Activated CD4-positive, CD25-positive, alpha-beta regulatory T cell (primary cell): Measurements from ENCODE around the gene MLF1.
A peak's percentile ranks its signal among the peaks of the same experiment; 100 is the strongest.
"Not testable (repeated sequence)": the region's sequence is repeated elsewhere in the genome, so short reads cannot be mapped to it uniquely, and the experiment has no call there.

Experiments used
- DNase-seq, 4 experiments: peaks; one replicate each; lab custom pipeline; 2025; lab: John Stamatoyannopoulos, UW

The MLF1 gene, protein sequence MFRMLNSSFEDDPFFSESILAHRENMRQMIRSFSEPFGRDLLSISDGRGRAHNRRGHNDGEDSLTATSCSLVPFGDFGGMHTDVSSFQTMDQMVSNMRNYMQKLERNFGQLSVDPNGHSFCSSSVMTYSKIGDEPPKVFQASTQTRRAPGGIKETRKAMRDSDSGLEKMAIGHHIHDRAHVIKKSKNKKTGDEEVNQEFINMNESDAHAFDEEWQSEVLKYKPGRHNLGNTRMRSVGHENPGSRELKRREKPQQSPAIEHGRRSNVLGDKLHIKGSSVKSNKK

GRCh38 chr3:158570999-158571702, at the start of gene MLF1:
TSS of gene MLF1 (plus strand) at chr3:158571194. CDS start at chr3:158571301, 107 bp downstream.
- DNase-seq = peak; percentile 40 to 57 (median 44)

DNA sequence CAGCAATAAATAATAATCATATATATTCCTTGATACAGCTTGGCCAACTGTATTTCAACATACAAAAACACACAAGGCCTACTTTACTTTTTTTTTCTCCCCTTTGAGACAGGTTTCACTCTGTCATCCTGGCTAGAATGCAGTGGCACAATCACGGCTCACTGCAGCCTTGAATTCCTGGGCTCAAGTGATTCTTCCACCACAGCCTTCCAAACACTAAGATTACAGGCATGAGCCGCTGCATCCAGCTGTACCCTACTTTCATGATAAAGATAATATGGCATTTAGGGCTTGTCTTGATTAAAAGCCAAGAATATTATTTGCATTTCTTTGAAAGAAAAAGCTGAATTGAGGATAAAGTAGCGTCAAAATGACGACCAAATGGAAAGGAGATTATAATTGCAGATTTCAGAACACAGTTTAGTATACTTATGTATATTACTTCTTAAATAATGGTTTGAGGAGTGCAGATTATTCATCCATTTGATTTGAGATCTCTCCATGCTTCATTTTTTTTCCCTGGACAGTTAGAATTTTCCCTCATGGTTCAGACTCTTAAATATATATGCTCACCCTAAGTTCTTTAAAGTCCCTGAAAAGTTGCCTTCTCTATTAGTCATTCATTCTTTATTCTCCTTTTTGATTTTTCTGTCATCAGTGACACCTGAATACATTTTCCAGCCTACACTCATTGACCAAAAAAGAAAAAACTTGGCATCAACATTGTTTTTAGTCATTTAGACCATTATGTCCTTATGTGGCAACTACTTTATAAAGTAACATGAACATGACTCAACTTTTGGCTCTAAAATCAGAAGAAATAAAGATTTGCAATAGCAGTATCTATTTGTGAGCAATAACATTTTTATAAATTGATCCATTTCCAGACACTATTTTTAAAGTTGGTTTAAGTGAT, 48.5 kb upstream of the MLF1 start:
- DNase-seq = no peak

DNA sequence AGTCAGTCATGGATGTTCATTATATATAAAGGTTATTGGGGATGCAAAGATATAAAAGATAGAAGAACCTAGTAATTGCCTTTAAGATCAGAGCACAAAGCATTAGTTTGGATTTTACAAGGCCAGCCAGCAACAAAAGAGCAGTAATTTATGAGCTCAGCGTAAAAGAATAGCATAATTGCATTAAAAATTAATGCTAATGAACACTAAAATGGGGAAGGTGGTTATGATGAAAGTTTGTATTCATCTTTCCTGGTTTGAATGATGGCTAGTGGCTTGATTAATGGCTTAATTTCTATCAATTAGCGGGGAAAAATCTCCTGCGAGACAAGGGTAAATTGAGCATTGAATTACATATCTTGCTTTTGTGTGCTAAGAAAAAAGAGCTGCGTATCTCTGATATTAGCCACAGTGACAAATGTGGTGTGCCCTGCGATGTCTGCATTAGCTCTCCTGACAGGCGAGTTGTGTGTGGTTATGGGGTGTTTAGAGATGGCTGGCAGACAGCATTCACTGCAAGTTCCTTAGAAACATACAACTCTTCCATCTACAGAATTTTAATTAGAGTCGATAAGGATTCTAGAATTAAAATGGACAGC, 42.8 kb upstream of the MLF1 start:
- no peak for DNase-seq

DNA sequence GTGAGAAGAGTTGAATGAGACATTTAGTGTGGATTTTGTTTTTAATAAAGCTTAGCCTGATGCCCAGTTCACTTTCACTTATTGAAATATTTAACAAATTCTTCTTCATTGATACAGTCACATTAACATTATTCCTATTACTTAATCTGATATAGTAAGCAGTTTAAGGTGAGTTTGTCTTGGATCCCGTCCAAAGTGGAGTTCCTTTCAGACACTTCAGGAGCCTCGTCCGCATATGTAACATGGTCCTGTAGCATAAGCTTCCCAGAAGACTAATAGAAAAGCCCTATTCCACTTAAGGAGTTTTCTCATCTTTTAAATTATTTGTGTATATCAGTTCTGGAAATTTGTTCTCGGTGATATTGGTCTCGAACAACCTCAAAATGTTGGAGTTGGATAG, 39.7 kb upstream of the MLF1 start:
- no peak for DNase-seq

GRCh38 chr3:158532099-158532734, 38.8 kb upstream of the MLF1 start:
- no peak for DNase-seq

- no peak for DNase-seq
Measured at GRCh38 chr3:158535918-158536317, 35.1 kb upstream of the MLF1 start.

GRCh38 chr3:158539414-158540014, 31.5 kb upstream of the MLF1 start:
- DNase-seq = peak in 3 of 4 experiments; percentile 2 to 25 (median 6)

DNA sequence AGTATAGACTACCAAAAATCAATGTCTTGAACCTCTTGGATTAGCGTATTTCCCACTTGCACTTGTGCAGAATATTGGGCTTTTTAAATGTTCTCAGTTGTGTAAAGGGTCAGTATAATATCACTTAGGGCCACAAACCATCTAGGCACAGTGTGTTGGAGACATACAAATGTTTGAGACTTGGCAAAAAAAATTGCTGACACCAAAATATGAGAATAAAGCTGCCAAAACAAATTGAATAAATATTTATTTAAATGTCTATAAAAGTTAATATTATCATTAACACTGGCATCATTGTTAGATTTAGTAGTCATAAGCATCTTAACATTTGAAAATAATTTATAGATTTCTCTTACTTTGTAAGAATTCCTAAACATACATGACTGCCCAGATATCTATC, 30.9 kb upstream of the MLF1 start:
- DNase-seq = no peak

- DNase-seq = no peak
Measured at GRCh38 chr3:158548691-158549090, 22.3 kb upstream of the MLF1 start.

- not testable (repeated sequence) for DNase-seq
Measured at GRCh38 chr3:158549938-158550337, 21.1 kb upstream of the MLF1 start.

DNA sequence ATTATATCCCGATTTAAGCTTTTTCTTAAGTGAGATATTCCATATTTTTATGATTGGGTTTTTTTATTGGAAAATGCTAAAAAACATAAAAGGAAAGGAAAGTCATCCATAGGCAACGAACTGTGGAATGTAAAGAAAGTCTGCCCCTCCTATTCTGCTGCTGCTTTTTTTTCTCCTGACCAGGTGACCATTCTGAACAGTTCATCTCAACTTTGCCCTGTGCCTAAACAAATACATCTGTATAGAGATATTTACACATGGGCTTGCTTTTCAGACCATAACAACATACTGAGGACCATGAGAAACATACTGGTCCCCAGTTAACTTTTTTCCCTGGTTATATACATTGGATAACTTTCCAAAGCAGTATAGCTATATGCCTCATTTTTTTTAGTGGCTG, 18.9 kb upstream of the MLF1 start:
- no peak for DNase-seq

DNA sequence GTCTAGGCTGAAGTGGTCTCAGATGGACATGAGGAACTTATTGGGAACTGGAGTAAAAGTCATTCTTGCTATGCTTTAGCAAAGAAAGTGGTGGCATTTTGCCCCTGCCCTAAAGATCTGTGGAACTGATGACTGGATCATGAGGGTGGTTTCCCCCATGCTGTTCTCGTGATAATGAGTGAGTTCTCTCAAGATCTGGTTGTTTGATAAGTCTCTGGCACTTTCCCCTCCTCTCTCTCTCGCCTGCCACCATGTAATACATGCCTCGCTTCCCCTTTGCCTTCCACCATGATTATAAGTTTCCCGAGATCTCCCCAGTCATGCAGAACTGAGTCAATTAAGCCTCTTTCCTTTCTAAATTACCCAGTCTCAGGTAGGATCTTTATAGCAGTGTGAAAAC, 11.5 kb upstream of the MLF1 start:
- no peak for DNase-seq

- DNase-seq = no peak
Measured at GRCh38 chr3:158560979-158561378, 10.0 kb upstream of the MLF1 start.

- no peak for DNase-seq
Measured at GRCh38 chr3:158562674-158563073, 8.3 kb upstream of the MLF1 start.

GRCh38 chr3:158563076-158563475, 7.9 kb upstream of the MLF1 start:
- DNase-seq = no peak

- DNase-seq = no peak
Measured at GRCh38 chr3:158565076-158565475, 5.9 kb upstream of the MLF1 start.

DNA sequence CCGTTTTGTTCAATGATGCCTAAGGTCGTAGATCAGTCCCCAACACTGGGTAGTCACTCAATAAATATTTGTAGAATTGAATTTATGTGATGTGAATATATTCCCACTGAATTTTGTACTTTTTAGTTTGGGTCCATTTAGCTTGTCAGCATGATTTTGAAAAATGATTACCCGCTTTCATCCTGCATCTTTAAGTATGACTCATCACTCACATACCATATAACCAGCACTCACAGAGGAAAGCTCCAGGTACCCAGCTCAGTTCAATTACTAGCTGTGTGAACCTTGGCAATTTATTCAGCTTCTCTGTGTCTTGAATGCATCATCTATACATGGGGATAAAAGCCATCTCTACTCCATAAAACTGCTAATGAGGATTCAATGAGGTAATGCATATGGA, 2.2 kb upstream of the MLF1 start:
- no peak for DNase-seq

DNA sequence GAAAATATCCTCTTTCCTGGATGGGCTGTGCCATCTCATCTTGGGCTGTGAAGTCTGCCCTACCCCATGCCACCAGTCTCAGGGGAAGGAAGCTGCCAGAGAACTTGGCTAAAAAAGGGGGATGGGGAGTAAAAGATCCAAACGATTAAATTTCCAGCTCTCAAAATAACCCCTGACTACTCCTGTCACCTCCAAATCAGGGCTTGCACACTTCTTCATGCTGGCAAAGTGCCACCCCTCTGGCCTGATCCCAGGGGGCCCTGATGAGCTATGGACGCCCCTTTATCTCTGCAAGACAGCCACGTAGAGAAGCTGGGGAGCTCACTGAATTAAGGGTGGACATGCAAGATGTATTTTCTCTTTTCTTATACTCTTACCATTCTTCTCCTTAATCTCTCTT, 1.2 kb upstream of the MLF1 start:
- no peak for DNase-seq

- peak in 1 of 4 experiments; percentile 1 for DNase-seq
Measured at GRCh38 chr3:158571969-158572765, 1.2 kb downstream of the MLF1 start.

DNA sequence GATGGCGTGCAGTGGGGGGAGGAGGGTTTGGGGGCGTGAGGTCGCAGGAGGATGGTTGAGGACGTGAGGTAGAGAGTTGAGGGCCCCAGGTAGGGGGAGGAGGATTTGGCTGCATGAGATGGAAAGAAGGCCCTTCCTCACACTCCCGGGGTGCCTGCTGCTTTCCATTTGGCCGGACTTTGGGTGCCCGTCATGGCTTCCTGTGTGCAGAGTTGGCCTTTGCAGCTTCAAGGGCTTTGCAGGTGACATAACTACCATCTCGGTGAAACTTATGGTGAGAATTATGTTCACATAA, 1.7 kb downstream of the MLF1 start:
- no peak for DNase-seq

GRCh38 chr3:158573714-158574113, 2.7 kb downstream of the MLF1 start:
- no peak for DNase-seq
